SH-SY5Y (cell line): ENCODE results near the gene ITPR1.

Experiments
- GATA2 ChIP-seq: IDR thresholded peaks from 2 replicates; pipeline ENCODE4 v1.6.1; 2011; ENCODE audit warnings: mild to moderate bottlenecking, low read depth, low read length
- GATA3 ChIP-seq: IDR thresholded peaks from 2 replicates; pipeline ENCODE4 v1.6.1; 2011; ENCODE audit warnings: low read depth, mild to moderate bottlenecking, low read length, moderate library complexity

DNA sequence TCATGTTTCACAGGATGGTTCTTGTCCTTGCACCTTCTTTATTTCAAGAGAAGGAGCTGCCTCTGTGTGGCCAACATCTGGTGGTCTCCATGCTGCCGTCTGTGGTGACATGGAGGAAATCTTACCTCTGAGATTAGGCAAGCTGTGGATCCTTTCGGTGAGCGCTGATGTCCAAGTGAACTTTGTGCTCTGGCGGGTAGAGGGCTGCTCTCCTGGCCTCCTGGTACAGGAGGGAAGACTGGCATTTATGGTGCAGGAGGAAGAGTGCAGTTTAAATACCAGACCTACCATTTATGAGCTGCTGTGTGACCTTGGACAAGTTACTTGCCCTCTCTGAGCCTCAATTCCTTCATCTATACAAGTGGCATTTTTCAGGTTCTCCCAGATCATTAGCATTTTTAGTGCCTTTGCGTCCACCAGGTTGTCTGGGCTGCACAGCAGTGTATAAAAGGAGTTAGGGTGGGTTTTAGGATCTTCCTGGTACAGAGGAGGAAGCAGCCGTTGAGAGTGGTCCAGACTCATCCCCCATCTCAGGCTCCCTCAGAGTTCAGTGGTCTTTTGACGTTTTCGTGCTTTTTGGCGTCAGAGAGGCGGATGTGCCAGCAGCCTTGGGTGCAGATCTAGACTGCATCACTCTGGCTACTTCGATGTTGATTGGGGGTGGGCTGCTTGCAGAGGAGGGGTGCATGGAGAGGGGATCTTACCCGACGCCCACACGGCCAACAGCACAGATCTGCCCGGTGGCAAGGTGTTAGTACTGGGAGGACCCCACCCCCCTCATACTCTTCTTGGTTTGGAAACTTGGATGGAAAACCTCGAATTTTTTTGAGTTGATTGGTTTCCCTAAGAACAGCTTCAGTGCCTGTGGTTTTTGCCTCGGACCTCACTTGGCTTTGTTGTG is 162.2 kb downstream of the ITPR1 start:
- TF ChIP-seq GATA2 (no peak), GATA3 (no peak)
